A549 (cell line): ENCODE measurements around the gene ANKRD55.

ENCODE experiments used
- ESRRA ChIP-seq: fragments of 150-350 bp; IDR thresholded peaks from 2 replicates; pipeline ENCODE4 v1.6.1; 2014; ENCODE audit warnings: mild to moderate bottlenecking, low read length, borderline replicate concordance
- KDM5A ChIP-seq: fragments of 200-600 bp; sonication (generic); IDR thresholded peaks from 2 replicates; pipeline ENCODE4 v1.6.1; 2016; ENCODE audit warnings: antibody characterized with exemption, mild to moderate bottlenecking
- NR3C1 ChIP-seq: fragments of >200 bp; sonication (Bioruptor Twin); formaldehyde crosslinking; IDR thresholded peaks from 3 replicates; pipeline ENCODE4 v1.6.1; 2017
- ZSCAN20 ChIP-seq: fragments of 250-450 bp; sonication (Bioruptor Pico); IDR thresholded peaks from 2 replicates; pipeline ENCODE4 v1.8.0; 2022; ENCODE audit warnings: mild to moderate bottlenecking, moderate library complexity
- TF ChIP-seq, protein P1 (sequence below): fragments of 450-650 bp; IDR thresholded peaks from 2 replicates; pipeline ENCODE4 v1.6.1; 2014; ENCODE audit warnings: antibody characterized with exemption
- TF ChIP-seq, protein P2 (sequence below): fragments of >200 bp; sonication (Bioruptor Twin); formaldehyde crosslinking; IDR thresholded peaks from 3 replicates; pipeline ENCODE4 v1.5.1; 2016

DNA sequence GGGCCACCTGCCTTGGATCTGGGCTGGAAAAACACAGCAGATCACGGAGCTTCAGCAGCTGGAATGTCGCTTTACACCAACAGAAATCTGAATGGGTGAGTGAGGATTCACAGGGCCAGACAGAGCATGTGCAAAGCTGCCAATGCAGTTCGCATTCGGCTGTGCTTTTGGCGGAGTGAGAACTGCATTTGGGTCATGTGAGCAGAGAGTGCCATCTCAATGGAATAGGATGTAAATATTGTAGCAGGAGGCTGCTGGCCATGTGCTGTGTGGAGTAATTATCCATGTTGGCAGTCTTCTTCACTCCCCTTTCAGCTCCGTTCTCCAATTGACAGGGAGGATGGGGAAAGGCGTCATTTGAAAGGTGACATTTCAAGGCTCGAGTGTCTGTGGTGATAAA lies at the start of gene ANKRD55:
- TF ChIP-seq ZSCAN20 (CRISPR knock-in tag): no peak
- no peak for TF ChIP-seq NR3C1
- TF ChIP-seq, protein P1, sequence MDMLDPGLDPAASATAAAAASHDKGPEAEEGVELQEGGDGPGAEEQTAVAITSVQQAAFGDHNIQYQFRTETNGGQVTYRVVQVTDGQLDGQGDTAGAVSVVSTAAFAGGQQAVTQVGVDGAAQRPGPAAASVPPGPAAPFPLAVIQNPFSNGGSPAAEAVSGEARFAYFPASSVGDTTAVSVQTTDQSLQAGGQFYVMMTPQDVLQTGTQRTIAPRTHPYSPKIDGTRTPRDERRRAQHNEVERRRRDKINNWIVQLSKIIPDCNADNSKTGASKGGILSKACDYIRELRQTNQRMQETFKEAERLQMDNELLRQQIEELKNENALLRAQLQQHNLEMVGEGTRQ: no peak
- TF ChIP-seq KDM5A: no peak
- TF ChIP-seq, protein P2, sequence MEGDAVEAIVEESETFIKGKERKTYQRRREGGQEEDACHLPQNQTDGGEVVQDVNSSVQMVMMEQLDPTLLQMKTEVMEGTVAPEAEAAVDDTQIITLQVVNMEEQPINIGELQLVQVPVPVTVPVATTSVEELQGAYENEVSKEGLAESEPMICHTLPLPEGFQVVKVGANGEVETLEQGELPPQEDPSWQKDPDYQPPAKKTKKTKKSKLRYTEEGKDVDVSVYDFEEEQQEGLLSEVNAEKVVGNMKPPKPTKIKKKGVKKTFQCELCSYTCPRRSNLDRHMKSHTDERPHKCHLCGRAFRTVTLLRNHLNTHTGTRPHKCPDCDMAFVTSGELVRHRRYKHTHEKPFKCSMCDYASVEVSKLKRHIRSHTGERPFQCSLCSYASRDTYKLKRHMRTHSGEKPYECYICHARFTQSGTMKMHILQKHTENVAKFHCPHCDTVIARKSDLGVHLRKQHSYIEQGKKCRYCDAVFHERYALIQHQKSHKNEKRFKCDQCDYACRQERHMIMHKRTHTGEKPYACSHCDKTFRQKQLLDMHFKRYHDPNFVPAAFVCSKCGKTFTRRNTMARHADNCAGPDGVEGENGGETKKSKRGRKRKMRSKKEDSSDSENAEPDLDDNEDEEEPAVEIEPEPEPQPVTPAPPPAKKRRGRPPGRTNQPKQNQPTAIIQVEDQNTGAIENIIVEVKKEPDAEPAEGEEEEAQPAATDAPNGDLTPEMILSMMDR: no peak
- no peak for TF ChIP-seq ESRRA
